Stimulated activated CD4-positive, alpha-beta T cell treated with anti-CD3 and anti-CD28 coated beads, Interleukin-4, amount 100 ng/mL, for 48 hours (primary cell): ENCODE results near the gene ANKRD11.
"Not testable (repeated sequence)": the region's sequence is repeated elsewhere in the genome, so short reads cannot be mapped to it uniquely, and the experiment has no call there.

Source experiments
- DNase-seq, 2 donors: peaks; one replicate each; pipeline ENCODE4 v3.0.0-alpha.2; 2020; ENCODE audit warnings: low read depth in 2 of 2

The ANKRD11 gene

GRCh38 chr16:89406277-89406888 lies 84.0 kb downstream of the ANKRD11 start:
- DNase-seq = no peak

- no peak for DNase-seq
These were observed 85.8 kb downstream of the ANKRD11 start for GRCh38 chr16:89404561-89404960.

GRCh38 chr16:89402962-89403361 lies 87.4 kb downstream of the ANKRD11 start:
- no peak for DNase-seq

GRCh38 chr16:89401641-89402445 lies 88.5 kb downstream of the ANKRD11 start:
- DNase-seq = no peak

- DNase-seq = no peak
These were observed 89.2 kb downstream of the ANKRD11 start for GRCh38 chr16:89401205-89401604.

- no peak for DNase-seq
These were observed 89.6 kb downstream of the ANKRD11 start for GRCh38 chr16:89400740-89401139.

- DNase-seq = no peak
These were observed 91.4 kb downstream of the ANKRD11 start for GRCh38 chr16:89398924-89399323.

GRCh38 chr16:89397331-89397861 lies 93.0 kb downstream of the ANKRD11 start:
- no peak for DNase-seq

GRCh38 chr16:89396156-89396555 lies 94.2 kb downstream of the ANKRD11 start:
- DNase-seq = no peak

- DNase-seq = no peak
These were observed 94.9 kb downstream of the ANKRD11 start for GRCh38 chr16:89395150-89396142.

GRCh38 chr16:89393738-89394406 lies 96.5 kb downstream of the ANKRD11 start:
- no peak for DNase-seq

GRCh38 chr16:89392881-89393737 lies 97.3 kb downstream of the ANKRD11 start:
- DNase-seq = no peak

- not testable (repeated sequence) for DNase-seq
These were observed 100.2 kb downstream of the ANKRD11 start for GRCh38 chr16:89390224-89390583.

- DNase-seq = not testable (repeated sequence)
These were observed 100.7 kb downstream of the ANKRD11 start for GRCh38 chr16:89389504-89390223.

GRCh38 chr16:89388536-89388935 lies 101.8 kb downstream of the ANKRD11 start:
- no peak for DNase-seq

GRCh38 chr16:89386306-89387185 lies 103.8 kb downstream of the ANKRD11 start:
- DNase-seq = no peak

GRCh38 chr16:89385712-89386111 lies 104.6 kb downstream of the ANKRD11 start:
- DNase-seq = no peak

- DNase-seq = no peak
These were observed 106.1 kb downstream of the ANKRD11 start for GRCh38 chr16:89384282-89384681.
